Measurements from ENCODE around the gene TXK. TPM values are rescaled to one million over a fixed set of nuclear protein-coding genes. Genes with fewer than 3 reads are reported as not detected.

Gene TXK
- total and polyA plus RNA-seq, 2 donors from 2014 or later: 0.26 to 7.9 TPM

GRCh38 chr4:48147621-48148020, 13.6 kb upstream of the TXK start:
- Histone ChIP-seq H3K27ac (ENCODE audit: low read depth in 2 of 2, low read length in 2 of 2) (no peak overlapping the region), H3K27me3 (ENCODE audit: control insufficient read depth, insufficient read depth, low read length) (no peaks in the 10 kb centered on the region), H3K9ac (ENCODE audit: low read length in 3 of 3) (no peak overlapping the region), H3K4me3 (ENCODE audit: low read length in 3 of 3) (no peak overlapping the region), H3K4me1 (ENCODE audit: control insufficient read depth in 2 of 3, insufficient read depth in 2 of 3, low read depth in 1 of 3, low read length in 3 of 3) (no peaks in the 10 kb centered on the region), H3K36me3 (ENCODE audit: control insufficient read depth in 2 of 3, insufficient read depth in 3 of 3, low read length in 3 of 3) (peaks cover 0 to 9% (median 4%) of the 10 kb centered on the region in 3 donors), H3K9me3 (ENCODE audit: control insufficient read depth in 2 of 3, insufficient read depth in 1 of 3, low read length in 3 of 3) (no peaks in the 10 kb centered on the region)
- FAIRE-seq: no peak
- TF ChIP-seq CTCF (IDR thresholded peaks at IDR 0.05; ENCODE audit: borderline replicate concordance, extremely low read depth, insufficient read depth): no peak
- no peak for DNase-seq
- intact Hi-C loops (cut with DNase I): no loop called here

GRCh38 chr4:48141048-48141447, 7.0 kb upstream of the TXK start:
- TF ChIP-seq CTCF (IDR thresholded peaks at IDR 0.05; ENCODE audit: borderline replicate concordance, extremely low read depth, insufficient read depth): peak; percentile 60
- intact Hi-C loops (cut with DNase I): no loop called here
- no peak overlapping the region for H3K27ac ChIP-seq (ENCODE audit: low read depth in 2 of 2, low read length in 2 of 2)
- FAIRE-seq (peak; percentile 96), DNase-seq (peak in 2 of 5 donors; percentile 43 to 61)
- H3K4me3 ChIP-seq (ENCODE audit: low read length in 3 of 3): no peak overlapping the region
- H3K36me3 ChIP-seq (ENCODE audit: control insufficient read depth in 2 of 3, insufficient read depth in 3 of 3, low read length in 3 of 3): peaks cover 0 to 9% (median 4%) of the 10 kb centered on the region in 3 donors
- no peaks in the 10 kb centered on the region for H3K27me3 ChIP-seq (ENCODE audit: control insufficient read depth, insufficient read depth, low read length)
- no peaks in the 10 kb centered on the region for H3K9me3 ChIP-seq (ENCODE audit: control insufficient read depth in 2 of 3, insufficient read depth in 1 of 3, low read length in 3 of 3)
- no peaks in the 10 kb centered on the region for H3K4me1 ChIP-seq (ENCODE audit: control insufficient read depth in 2 of 3, insufficient read depth in 2 of 3, low read depth in 1 of 3, low read length in 3 of 3)
- H3K9ac ChIP-seq (ENCODE audit: low read length in 3 of 3): no peak overlapping the region

GRCh38 chr4:48139691-48140090, 5.6 kb upstream of the TXK start:
- Histone ChIP-seq H3K9ac (ENCODE audit: low read length in 3 of 3) (no peak overlapping the region), H3K36me3 (ENCODE audit: control insufficient read depth in 2 of 3, insufficient read depth in 3 of 3, low read length in 3 of 3) (peaks cover 0 to 5% (median 0%) of the 10 kb centered on the region in 3 donors), H3K27me3 (ENCODE audit: control insufficient read depth, insufficient read depth, low read length) (no peaks in the 10 kb centered on the region), H3K4me3 (ENCODE audit: low read length in 3 of 3) (no peak overlapping the region), H3K9me3 (ENCODE audit: control insufficient read depth in 2 of 3, insufficient read depth in 1 of 3, low read length in 3 of 3) (no peaks in the 10 kb centered on the region), H3K4me1 (ENCODE audit: control insufficient read depth in 2 of 3, insufficient read depth in 2 of 3, low read depth in 1 of 3, low read length in 3 of 3) (no peaks in the 10 kb centered on the region), H3K27ac (ENCODE audit: low read depth in 2 of 2, low read length in 2 of 2) (no peak overlapping the region)
- no peak for TF ChIP-seq CTCF (IDR thresholded peaks at IDR 0.05; ENCODE audit: borderline replicate concordance, extremely low read depth, insufficient read depth)
- DNase-seq (no peak), FAIRE-seq (no peak)
- intact Hi-C loops (cut with DNase I): no loop called here

- FAIRE-seq: no peak
- no peak overlapping the region for H3K27ac ChIP-seq (ENCODE audit: low read depth in 2 of 2, low read length in 2 of 2)
- no peak for TF ChIP-seq CTCF (IDR thresholded peaks at IDR 0.05; ENCODE audit: borderline replicate concordance, extremely low read depth, insufficient read depth)
Observed at GRCh38 chr4:48138936-48139335, 4.9 kb upstream of the TXK start.

More at GRCh38 chr4:48138936-48139335, 4.9 kb upstream of the TXK start:
- Histone ChIP-seq H3K36me3 (ENCODE audit: control insufficient read depth in 2 of 3, insufficient read depth in 3 of 3, low read length in 3 of 3) (no peaks in the 10 kb centered on the region), H3K4me3 (ENCODE audit: low read length in 3 of 3) (no peak overlapping the region), H3K9me3 (ENCODE audit: control insufficient read depth in 2 of 3, insufficient read depth in 1 of 3, low read length in 3 of 3) (no peaks in the 10 kb centered on the region), H3K4me1 (ENCODE audit: control insufficient read depth in 2 of 3, insufficient read depth in 2 of 3, low read depth in 1 of 3, low read length in 3 of 3) (no peaks in the 10 kb centered on the region), H3K9ac (ENCODE audit: low read length in 3 of 3) (no peak overlapping the region), H3K27me3 (ENCODE audit: control insufficient read depth, insufficient read depth, low read length) (no peaks in the 10 kb centered on the region)
- DNase-seq: no peak
- intact Hi-C loops (cut with DNase I): no loop called here

All from kidney (tissue), 14 donors.